HG02884 (cell line): Measurements from ENCODE around the gene ANKRD17.

Experiments
- ATAC-seq: cut with Tn5 transposase; IDR thresholded peaks from one replicate; pipeline ENCODE4 v1.9.1; 2021; ENCODE audit warnings: mild to moderate bottlenecking, moderate library complexity; ENCODE audit not compliant: unreplicated experiment

ANKRD17 gene

GRCh38 chr4:73133784-73134183 lies 124.8 kb downstream of the ANKRD17 start:
- ATAC-seq: no peak

- no peak for ATAC-seq
Observed at GRCh38 chr4:73131281-73131680, 127.3 kb downstream of the ANKRD17 start.

DNA sequence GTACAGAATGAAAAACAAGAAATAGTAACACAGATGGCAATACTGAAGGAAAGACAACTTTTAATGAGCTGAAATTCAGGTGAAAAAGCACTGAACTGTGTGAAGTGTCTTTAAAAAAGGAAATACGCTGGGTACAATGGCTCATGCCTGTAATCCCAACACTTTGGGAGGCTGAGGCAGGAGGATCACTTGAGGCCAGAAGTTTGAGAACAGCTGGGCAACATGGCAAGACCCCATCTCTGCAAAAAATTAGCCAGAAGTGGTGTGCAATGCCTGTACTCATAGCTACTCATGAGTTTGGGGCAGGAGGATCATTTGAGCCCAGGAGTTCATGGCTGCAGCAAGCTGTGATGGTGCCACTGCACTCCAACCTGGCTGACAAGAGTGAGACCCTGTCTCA lies 129.3 kb downstream of the ANKRD17 start:
- no peak for ATAC-seq

DNA sequence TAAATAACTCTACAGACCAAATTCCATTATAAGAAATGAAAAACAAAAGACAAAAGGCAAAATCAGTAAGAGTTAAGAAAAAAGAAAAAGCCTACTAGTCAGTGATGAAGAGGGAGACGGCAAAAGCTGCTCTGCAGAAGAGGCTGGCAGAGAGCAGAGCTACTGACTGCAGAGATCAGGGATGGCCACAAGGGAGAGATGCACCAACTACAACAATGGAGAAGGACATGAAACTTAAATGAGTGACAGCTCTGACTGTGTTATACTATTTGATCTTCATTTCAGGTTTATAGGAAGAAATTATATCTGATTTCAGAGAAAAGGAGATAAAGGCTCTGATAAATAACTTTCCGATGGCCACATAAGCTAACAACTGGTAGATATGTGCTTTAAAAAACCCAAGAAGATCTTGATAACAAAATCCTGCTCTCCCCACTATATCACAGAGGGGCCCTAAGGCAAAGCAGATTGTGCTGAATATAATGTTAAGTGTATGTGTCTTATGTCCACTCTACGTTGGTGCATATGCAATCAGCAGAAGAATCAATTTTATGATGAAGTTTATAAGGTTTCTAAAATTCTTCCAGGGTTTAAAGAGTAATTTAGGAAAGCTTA lies 130.7 kb downstream of the ANKRD17 start:
- peak; percentile 68 for ATAC-seq

DNA sequence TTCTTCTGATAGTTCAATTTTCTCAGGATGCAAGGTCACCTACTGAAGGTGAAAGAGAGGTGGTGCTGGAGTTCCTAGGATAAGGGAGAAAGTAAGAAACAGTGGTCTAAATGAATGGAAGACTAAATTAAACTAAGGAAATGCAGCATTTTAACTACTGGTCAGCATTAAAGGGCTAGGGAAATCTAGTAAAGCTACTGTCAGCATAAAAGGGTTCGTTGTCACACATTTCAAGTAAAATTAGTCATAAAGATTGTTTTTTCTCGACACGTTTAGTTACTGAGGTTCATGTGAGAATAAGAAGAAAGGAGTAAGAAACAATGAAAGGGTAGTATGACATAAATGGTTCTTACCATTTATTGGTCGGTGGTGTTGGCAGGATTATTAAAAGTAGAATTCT lies 149.1 kb downstream of the ANKRD17 start:
- ATAC-seq: no peak

DNA sequence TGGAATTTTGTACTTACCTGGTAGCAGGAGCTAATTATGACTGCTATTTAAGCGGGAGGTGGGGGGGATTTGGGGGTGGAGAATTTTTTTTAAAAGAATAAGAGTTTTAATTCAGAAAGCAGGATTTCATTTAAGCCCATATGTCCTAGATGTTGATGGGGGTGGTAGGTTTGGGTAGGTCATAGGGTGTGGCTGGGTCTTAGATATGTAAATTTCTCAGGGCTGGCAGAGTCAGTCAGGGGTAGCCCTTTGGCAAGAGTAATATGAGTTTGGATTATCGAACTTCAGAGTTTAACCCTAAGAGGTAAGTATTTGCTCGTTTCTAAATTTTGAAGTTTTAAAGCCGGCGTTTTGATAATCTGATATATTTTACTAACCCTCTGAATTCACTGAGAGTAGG lies 153.9 kb downstream of the ANKRD17 start:
- ATAC-seq: no peak

GRCh38 chr4:73103799-73104503 lies 154.6 kb downstream of the ANKRD17 start:
- no peak for ATAC-seq

- ATAC-seq: no peak
Observed at GRCh38 chr4:73099143-73099542, 159.5 kb downstream of the ANKRD17 start.

GRCh38 chr4:73098713-73099112 lies 159.9 kb downstream of the ANKRD17 start:
- no peak for ATAC-seq

DNA sequence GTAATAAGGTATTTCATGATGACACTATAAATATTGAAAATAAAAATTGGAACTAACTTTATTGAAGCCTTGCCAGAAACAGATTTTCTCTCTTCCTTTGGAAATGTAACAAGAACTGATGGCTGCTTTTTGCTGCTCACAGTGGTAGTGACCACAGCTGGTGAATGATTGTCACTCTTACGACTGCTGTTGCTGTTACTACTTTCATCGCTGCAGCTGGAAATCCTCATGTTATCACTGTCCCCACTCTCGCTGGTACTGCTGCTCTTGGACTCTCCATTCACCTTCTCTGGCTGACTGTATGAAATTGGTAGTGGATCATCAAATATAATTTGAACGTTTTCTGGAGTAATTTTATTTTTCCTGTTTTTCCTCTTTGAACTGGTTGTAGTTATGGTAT lies 160.6 kb downstream of the ANKRD17 start:
- no peak for ATAC-seq

GRCh38 chr4:73092868-73093267 lies 165.7 kb downstream of the ANKRD17 start:
- ATAC-seq: no peak

DNA sequence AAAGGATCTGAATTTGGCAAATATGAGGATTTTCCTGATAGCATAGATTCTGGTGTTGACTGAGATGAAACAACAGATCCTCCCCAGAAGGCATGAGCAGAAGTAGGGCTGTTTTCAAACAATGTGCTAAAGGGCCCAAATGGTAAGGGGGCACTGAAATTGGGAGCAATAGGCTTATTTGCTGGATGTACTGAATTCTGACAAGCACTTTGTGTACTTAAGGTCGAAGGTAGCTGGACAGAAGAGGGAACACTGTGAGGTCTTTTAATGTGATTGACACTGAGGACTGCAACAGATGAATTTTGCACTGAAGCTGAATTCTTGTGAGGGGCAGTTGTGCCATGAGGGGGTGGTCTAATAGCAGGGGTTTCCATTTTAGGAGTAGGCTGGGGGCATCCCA lies 167.9 kb downstream of the ANKRD17 start:
- ATAC-seq: no peak

GRCh38 chr4:73087871-73088270 lies 170.7 kb downstream of the ANKRD17 start:
- no peak for ATAC-seq

GRCh38 chr4:73086095-73086868 lies 172.3 kb downstream of the ANKRD17 start:
- no peak for ATAC-seq

GRCh38 chr4:73080789-73081188 lies 177.8 kb downstream of the ANKRD17 start:
- ATAC-seq: peak; percentile 77

DNA sequence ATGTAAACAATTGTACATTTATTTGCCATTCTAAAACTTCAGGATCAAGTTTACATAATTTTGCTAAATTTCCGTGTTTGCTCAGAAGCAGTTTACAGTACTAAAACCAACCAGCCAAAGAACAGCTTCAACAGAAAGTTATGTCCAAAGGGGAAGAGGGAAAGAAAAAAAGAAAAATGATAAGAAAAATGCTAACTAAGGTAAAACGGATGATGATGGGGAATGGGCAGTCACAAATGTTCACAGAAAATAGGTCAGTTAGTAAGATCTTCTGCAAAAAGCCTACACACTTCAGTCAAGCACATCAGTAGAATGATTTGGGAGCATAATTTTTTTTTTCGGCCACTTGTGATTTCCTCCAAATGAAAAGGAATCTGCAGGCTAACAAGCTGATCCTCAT lies 182.8 kb downstream of the ANKRD17 start:
- ATAC-seq: no peak

- ATAC-seq: peak; percentile 16
Observed at GRCh38 chr4:73070074-73070390, 188.6 kb downstream of the ANKRD17 start.

DNA sequence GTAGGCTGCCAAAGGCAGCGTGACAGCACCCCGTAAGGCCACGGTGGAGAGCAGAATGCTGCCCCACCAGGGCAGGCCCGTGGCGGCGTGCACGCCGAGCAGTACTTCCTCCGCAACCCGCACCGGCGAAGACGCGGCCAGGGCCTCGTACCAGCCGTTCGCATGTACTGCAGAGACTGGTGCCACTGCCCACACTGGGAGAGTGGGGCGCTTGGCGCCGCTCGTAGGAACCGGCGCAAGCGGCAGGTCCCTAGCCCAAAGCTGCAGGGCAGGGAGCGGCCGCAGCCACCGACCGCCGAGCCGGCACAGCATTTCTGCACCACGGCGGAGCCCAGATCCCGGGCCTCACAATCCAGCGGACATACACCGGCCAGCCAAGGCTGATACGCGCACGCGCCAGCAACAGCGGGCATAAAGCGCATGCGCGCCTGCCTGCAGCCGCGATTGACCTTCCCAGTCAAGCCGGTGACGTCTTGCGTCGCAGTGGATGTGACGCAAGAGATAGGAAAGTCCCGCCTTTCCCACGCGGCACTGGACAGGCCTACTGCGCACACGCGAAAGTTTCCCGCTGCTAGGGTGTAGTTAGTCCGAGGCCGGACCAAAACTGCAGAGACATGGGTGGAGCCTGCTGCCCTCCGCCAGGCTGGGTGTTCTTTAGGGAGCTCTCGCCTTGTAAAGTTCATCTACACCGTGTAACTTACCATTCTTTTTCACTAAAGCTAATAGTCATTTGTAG lies 189.1 kb downstream of the ANKRD17 start, which contains the start of gene COX18:
TSS of gene COX18 (minus strand) at position 379 of the 736 bp plus-strand sequence. CDS start at position 312, 67 bp downstream.
- ATAC-seq: peak; percentile 77

DNA sequence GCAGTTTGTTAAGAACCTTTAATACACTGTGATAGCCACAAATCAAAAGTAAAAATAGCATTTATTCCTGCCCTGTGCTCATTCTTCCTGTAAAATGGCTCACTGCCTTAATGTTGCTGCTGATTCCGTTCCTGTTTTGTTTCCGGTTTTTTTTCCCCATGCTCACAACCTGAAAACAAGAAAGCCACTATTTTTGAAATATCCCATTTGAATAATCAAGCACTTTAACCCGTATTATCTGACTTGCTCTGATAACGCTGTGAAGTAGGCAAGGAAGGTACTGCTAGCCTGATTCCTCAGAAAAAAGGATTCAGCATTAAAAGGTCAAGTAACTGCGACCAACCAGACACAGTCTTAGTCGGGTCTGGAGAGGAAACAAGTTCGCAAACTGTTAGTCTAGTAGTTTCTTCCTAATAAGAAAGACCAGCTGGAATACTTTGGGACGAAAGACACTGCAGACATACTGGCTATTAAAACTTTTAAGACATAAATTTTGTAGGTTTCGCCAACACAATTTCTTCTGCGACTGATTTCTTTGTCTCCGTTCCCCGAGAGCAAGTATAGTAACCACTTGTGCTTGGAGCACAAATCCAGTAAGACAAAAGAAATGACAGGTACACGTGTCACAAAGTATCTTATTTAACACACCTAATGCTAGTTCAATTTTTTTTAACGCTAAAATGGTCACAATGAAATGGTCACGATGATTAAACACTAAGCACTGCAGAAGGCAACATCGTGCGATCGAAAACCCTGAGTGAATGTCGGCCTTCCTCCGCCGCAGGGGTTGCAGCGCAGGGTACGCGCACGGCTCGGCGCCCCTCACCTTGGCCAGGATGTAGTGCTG lies 189.9 kb downstream of the ANKRD17 start:
- ATAC-seq: peak; percentile 1

GRCh38 chr4:73067971-73068394 lies 190.6 kb downstream of the ANKRD17 start:
- no peak for ATAC-seq
